ENCODE data around the gene GTF3C4.

GRCh38 chr9:132728071-132728470 is 57.8 kb downstream of the GTF3C4 start:
- TF ChIP-seq POLR2AphosphoS5 (IDR thresholded peaks at IDR 0.05; ENCODE audit: low read depth, low read length) = no peak
- TF ChIP-seq POLR2A (IDR thresholded peaks at IDR 0.05; ENCODE audit: low read depth, low read length) = no peak
